HEK293 (cell line): ENCODE data around the gene RABGGTA.

ENCODE experiments used
- CTCF ChIA-PET: fragments of 350-600 bp; formaldehyde crosslinking; extraction: SDS; loops from one replicate; lab custom pipeline; 2021; ENCODE audit warnings: antibody characterized with exemption; lab: Yijun Ruan, JAX
- POLR2A ChIA-PET: fragments of 300-600 bp; formaldehyde crosslinking; extraction: SDS; loops from one replicate; lab custom pipeline; 2020; ENCODE audit warnings: antibody characterized with exemption, inconsistent platforms; lab: Yijun Ruan, JAX
- H3K27ac ChIP-seq: fragments of 200-500 bp; sonication (Bioruptor generic); 2 replicates; pipeline ENCODE4 v1.5.1; 2014; ENCODE audit warnings: low read depth, low read length, control low read depth, inconsistent platforms; ENCODE audit errors: extremely low read depth
- H3K36me3 ChIP-seq, 2 experiments: fragments of 200-500 bp in 1 of 2; sonication (Bioruptor generic) in 1 of 2; 1 replicate in 1 of 2; 2 replicates in 1 of 2; pipeline ENCODE4 v1.5.1; 2014 to 2017; ENCODE audit warnings: inconsistent platforms in 2 of 2, low read length in 2 of 2; ENCODE audit not compliant: control insufficient read depth in 2 of 2, insufficient read depth in 1 of 2
- H3K4me1 ChIP-seq: fragments of 200-500 bp; sonication (Bioruptor generic); 2 replicates; pipeline ENCODE4 v1.5.1; 2014; ENCODE audit warnings: mild to moderate bottlenecking, low read length, inconsistent platforms; ENCODE audit not compliant: control insufficient read depth, insufficient read depth
- H3K4me3 ChIP-seq: 2 replicates; pipeline ENCODE4 v1.5.1; 2011; ENCODE audit warnings: low read depth, mild to moderate bottlenecking, control low read depth, low read length, moderate library complexity
- H3K9me3 ChIP-seq: fragments of 200-500 bp; sonication (Bioruptor generic); 2 replicates; pipeline ENCODE4 v1.5.1; 2014; ENCODE audit warnings: low read depth, low read length, inconsistent platforms; ENCODE audit not compliant: control insufficient read depth, insufficient read depth
- HIC1 ChIP-seq: fragments of 450-650 bp; formaldehyde crosslinking; IDR thresholded peaks from 2 replicates; pipeline ENCODE4 v1.5.1; 2016; ENCODE audit warnings: missing biosample characterization, missing genetic modification characterization
- HOXD13 ChIP-seq: sonication (generic); formaldehyde crosslinking; IDR thresholded peaks from 2 replicates; pipeline ENCODE4 v1.8.0; 2022; ENCODE audit warnings: missing genetic modification reagents, borderline replicate concordance
- IKZF3 ChIP-seq: fragments of 450-650 bp; IDR thresholded peaks from 2 replicates; pipeline ENCODE4 v1.5.0; 2018; ENCODE audit warnings: missing biosample characterization, mild to moderate bottlenecking, missing genetic modification characterization, moderate library complexity
- KLF1 ChIP-seq: fragments of 450-650 bp; formaldehyde crosslinking; IDR thresholded peaks from 2 replicates; pipeline ENCODE4 v1.5.1; 2016; ENCODE audit warnings: missing biosample characterization, missing genetic modification characterization
- KLF10 ChIP-seq: fragments of 450-650 bp; IDR thresholded peaks from 2 replicates; pipeline ENCODE4 v1.5.1; 2018; ENCODE audit warnings: missing biosample characterization, mild to moderate bottlenecking, missing genetic modification characterization
- PBX3 ChIP-seq: sonication (generic); formaldehyde crosslinking; IDR thresholded peaks from 2 replicates; pipeline ENCODE4 v1.8.1; 2022; ENCODE audit warnings: mild to moderate bottlenecking, moderate library complexity, missing genetic modification reagents
- RBAK ChIP-seq: fragments of 450-650 bp; formaldehyde crosslinking; IDR thresholded peaks from 2 replicates; pipeline ENCODE4 v1.5.1; 2016; ENCODE audit warnings: missing biosample characterization, missing genetic modification characterization
- REPIN1 ChIP-seq: fragments of 450-650 bp; formaldehyde crosslinking; IDR thresholded peaks from 2 replicates; pipeline ENCODE4 v1.5.1; 2017; ENCODE audit warnings: missing biosample characterization, missing genetic modification characterization, low read depth
- TCF7L2 ChIP-seq: IDR thresholded peaks from 2 replicates; pipeline ENCODE4 v1.6.1; 2011; ENCODE audit warnings: low read depth, mild to moderate bottlenecking, inconsistent platforms, low read length, moderate library complexity, borderline replicate concordance
- ZBTB1 ChIP-seq: fragments of 450-650 bp; formaldehyde crosslinking; IDR thresholded peaks from 2 replicates; pipeline ENCODE4 v1.5.1; 2016; ENCODE audit warnings: missing biosample characterization, missing genetic modification characterization
- ZFHX2 ChIP-seq: fragments of 450-650 bp; formaldehyde crosslinking; conservative IDR thresholded peaks from 2 replicates; pipeline ENCODE4 v1.5.1; 2016; ENCODE audit warnings: missing biosample characterization, missing genetic modification characterization
- ZNF10 ChIP-seq: fragments of 450-650 bp; formaldehyde crosslinking; IDR thresholded peaks from 2 replicates; pipeline ENCODE4 v1.5.1; 2017; ENCODE audit warnings: missing biosample characterization, missing genetic modification characterization
- ZNF114 ChIP-seq: fragments of 450-650 bp; formaldehyde crosslinking; IDR thresholded peaks from 2 replicates; pipeline ENCODE4 v1.5.0; 2017; ENCODE audit warnings: missing biosample characterization, missing genetic modification characterization
- ZNF138 ChIP-seq: fragments of 450-650 bp; formaldehyde crosslinking; IDR thresholded peaks from 2 replicates; pipeline ENCODE4 v1.5.1; 2016; ENCODE audit warnings: missing biosample characterization, missing genetic modification characterization, borderline replicate concordance
- ZNF426 ChIP-seq: fragments of 450-650 bp; formaldehyde crosslinking; IDR thresholded peaks from 2 replicates; pipeline ENCODE4 v1.5.1; 2017; ENCODE audit warnings: missing biosample characterization, missing genetic modification characterization, mild to moderate bottlenecking, inconsistent platforms, moderate library complexity
- ZNF521 ChIP-seq: fragments of 450-650 bp; formaldehyde crosslinking; IDR thresholded peaks from 2 replicates; pipeline ENCODE4 v1.5.1; 2017; ENCODE audit warnings: missing biosample characterization, mild to moderate bottlenecking, missing genetic modification characterization
- ZNF623 ChIP-seq: fragments of 450-650 bp; formaldehyde crosslinking; IDR thresholded peaks from 2 replicates; pipeline ENCODE4 v1.5.1; 2016; ENCODE audit warnings: missing biosample characterization, missing genetic modification characterization
- ZNF658 ChIP-seq: fragments of 450-650 bp; formaldehyde crosslinking; IDR thresholded peaks from 2 replicates; pipeline ENCODE4; 2016; ENCODE audit warnings: missing biosample characterization, missing genetic modification characterization
- ZNF704 ChIP-seq: fragments of 450-650 bp; formaldehyde crosslinking; IDR thresholded peaks from 2 replicates; pipeline ENCODE4 v1.5.1; 2016; ENCODE audit warnings: missing biosample characterization, missing genetic modification characterization
- ZNF777 ChIP-seq: fragments of 450-650 bp; formaldehyde crosslinking; IDR thresholded peaks from 2 replicates; pipeline ENCODE4 v1.5.1; 2017; ENCODE audit warnings: missing biosample characterization, missing genetic modification characterization, borderline replicate concordance
- ZNF791 ChIP-seq: fragments of 450-650 bp; formaldehyde crosslinking; IDR thresholded peaks from 2 replicates; pipeline ENCODE4 v1.5.1; 2016; ENCODE audit warnings: missing biosample characterization, missing genetic modification characterization
- ZNF837 ChIP-seq: fragments of 450-650 bp; formaldehyde crosslinking; IDR thresholded peaks from 2 replicates; pipeline ENCODE4 v1.5.1; 2016; ENCODE audit warnings: missing biosample characterization, missing genetic modification characterization
- ZSCAN4 ChIP-seq: fragments of 450-650 bp; formaldehyde crosslinking; IDR thresholded peaks from 2 replicates; pipeline ENCODE4 v1.5.1; 2017; ENCODE audit warnings: missing biosample characterization, missing genetic modification characterization

RABGGTA gene

GRCh38 chr14:24253936-24254335, 17.5 kb downstream of the RABGGTA start:
- Histone ChIP-seq H3K9me3 (no peaks in the 10 kb centered on the region), H3K36me3 (peaks cover 0 to 15% of the 10 kb centered on the region in 2 experiments; a peak in 2 of 3 replicates), H3K4me1 (no peaks in the 10 kb centered on the region), H3K4me3 (no peak overlapping the region), H3K27ac (no peak overlapping the region)
- CTCF ChIA-PET = interaction anchor here (0.6 to 4.6 kb wide), 2 partner anchors 11 to 36 kb away, joined by 3 to 22 read pairs; partner anchors contain the start of gene TINF2
- TF ChIP-seq HIC1 (tag by site-specific recombination) (no peak), ZNF704 (no peak), ZNF521 (no peak), RBAK (tag by site-specific recombination) (no peak), REPIN1 (tag by site-specific recombination) (no peak), KLF1 (no peak), ZNF658 (no peak), ZNF138 (tag by site-specific recombination) (no peak), ZNF10 (tag by site-specific recombination) (no peak), ZNF837 (no peak), ZSCAN4 (tag by site-specific recombination) (no peak), ZNF114 (tag by site-specific recombination) (no peak)
- POLR2A ChIA-PET = interaction anchor here (2.2 kb wide), 1 partner anchor 17 kb away, joined by 6 read pairs; the partner anchor contains the start of gene RABGGTA

GRCh38 chr14:24252289-24253124, 18.9 kb downstream of the RABGGTA start:
- TF ChIP-seq ZFHX2 (tag by site-specific recombination) (no peak), ZNF623 (tag by site-specific recombination) (no peak), PBX3 (CRISPR knock-in tag) (no peak), HOXD13 (CRISPR knock-in tag) (no peak), ZNF777 (tag by site-specific recombination) (no peak), KLF10 (tag by site-specific recombination) (no peak), IKZF3 (tag by site-specific recombination) (no peak), ZBTB1 (tag by site-specific recombination) (no peak), ZNF791 (tag by site-specific recombination) (no peak), ZNF426 (no peak), TCF7L2 (no peak)
- H3K9me3 ChIP-seq = no peaks in the 10 kb centered on the region
- no peaks in the 10 kb centered on the region for H3K4me1 ChIP-seq
- no peak overlapping the region for H3K27ac ChIP-seq
- H3K36me3 ChIP-seq = peaks cover 0 to 13% of the 10 kb centered on the region in 2 experiments; a peak in 2 of 3 replicates
- no peak overlapping the region for H3K4me3 ChIP-seq
- POLR2A ChIA-PET = interaction anchor here (0.6 to 2.2 kb wide), 4 partner anchors 9 to 22 kb away, joined by 4 to 10 read pairs (median 5); partner anchors contain the start of genes RABGGTA and TINF2
- CTCF ChIA-PET = interaction anchor here (0.8 to 4.6 kb wide), 6 partner anchors 10 to 113 kb away, joined by 3 to 22 read pairs (median 4); partner anchors contain the start of genes CIDEB, LTB4R2 and TINF2
